ENCODE data around the gene PIK3R2. TPM values are rescaled to one million over a fixed set of nuclear protein-coding genes. Genes with fewer than 3 reads are reported as not detected.

PIK3R2 gene
- total and polyA plus RNA-seq, 2 of the 8 experiments (the other 6 are each of a cell fraction or from before 2014, with no cell fraction given), result 21.7 to 57.1 TPM

DNA sequence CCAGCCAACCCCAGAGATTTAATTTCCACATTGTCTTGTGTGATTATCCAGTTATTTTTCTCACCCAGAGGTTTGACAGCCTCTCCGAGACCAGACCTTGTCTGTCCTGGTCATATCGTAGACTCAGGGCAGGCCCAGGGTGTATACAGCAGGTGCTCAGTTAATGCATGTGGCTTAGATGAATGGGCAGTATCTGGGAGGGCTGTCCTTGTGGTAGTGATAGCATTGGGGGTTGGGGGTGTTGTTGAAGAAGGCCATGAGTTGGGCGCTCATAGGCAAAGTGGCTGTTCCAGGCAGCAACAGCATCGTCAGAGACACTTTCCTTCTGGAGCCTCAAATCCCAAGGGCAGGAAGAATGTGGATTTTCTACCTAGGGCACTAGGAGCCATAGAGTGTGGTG lies 38.5 kb upstream of the PIK3R2 start (continued):
- TF ChIP-seq CTCF (IDR thresholded peaks at IDR 0.05; ENCODE audit: control extremely low read depth in 1 of 3, insufficient read depth in 1 of 3, low read depth in 1 of 3, low read length in 3 of 3), result no peak
